ENCODE measurements around the gene HOXD12. TPM values are rescaled to one million over a fixed set of nuclear protein-coding genes. Genes with fewer than 3 reads are reported as not detected.

Gene HOXD12
- total RNA-seq, 4 donors from 2014 or later: 0.27 TPM; not detected in 3

DNA sequence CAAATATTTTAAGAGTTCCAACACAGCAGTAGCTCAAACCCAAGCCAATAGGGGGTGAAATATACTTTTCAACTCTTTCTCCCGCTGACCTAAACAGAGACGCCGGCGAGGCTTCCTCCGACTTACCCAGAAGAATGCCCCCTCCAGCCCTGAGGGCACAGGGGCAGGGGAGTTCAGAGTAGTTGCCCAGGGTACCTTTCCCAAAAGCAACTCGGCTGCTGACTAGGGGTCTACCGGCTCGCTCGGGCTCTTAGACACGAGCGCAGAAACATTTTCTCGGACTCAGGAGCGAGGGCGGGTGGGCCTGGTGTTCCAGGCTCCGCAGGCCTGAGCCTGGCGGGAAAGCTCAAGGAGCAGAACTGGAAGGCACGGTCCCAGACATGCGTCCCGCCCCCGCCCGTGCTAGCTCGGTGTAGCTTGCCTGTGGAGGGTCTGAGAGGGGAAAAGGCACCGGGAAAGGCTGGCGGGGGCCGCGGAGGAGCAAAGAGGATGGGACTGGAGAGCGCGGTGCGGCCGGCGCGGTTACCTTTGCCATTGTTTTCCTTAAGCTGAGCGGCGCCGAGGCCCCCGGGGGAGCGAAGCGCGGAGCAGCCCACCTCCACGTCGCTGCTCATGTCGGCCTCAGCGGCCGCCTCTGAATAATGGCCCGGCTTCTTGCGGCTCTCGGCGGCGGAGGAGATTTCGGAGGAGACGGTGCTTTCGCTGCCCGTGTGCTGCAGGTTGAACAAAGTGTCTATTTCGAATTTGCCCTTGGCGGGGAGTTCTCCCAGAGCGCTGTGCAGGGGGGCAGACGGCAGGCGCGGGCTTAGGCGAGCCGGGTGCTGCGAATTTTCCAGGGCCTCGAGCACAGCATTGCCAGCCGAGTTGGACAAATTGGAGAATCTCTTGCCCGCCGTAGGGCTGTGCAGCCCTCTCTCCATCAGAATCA is 16.5 kb upstream of the HOXD12 start:
- H3K4me3 ChIP-seq (ENCODE audit: low read depth, poor library complexity, severe bottlenecking): no peak overlapping the region
- intact Hi-C loops (cut with DNase I; ENCODE audit: low total_unique reads): no loop called here
- no peak for TF ChIP-seq POLR2A (IDR thresholded peaks at IDR 0.05)
- TF ChIP-seq, protein P1, sequence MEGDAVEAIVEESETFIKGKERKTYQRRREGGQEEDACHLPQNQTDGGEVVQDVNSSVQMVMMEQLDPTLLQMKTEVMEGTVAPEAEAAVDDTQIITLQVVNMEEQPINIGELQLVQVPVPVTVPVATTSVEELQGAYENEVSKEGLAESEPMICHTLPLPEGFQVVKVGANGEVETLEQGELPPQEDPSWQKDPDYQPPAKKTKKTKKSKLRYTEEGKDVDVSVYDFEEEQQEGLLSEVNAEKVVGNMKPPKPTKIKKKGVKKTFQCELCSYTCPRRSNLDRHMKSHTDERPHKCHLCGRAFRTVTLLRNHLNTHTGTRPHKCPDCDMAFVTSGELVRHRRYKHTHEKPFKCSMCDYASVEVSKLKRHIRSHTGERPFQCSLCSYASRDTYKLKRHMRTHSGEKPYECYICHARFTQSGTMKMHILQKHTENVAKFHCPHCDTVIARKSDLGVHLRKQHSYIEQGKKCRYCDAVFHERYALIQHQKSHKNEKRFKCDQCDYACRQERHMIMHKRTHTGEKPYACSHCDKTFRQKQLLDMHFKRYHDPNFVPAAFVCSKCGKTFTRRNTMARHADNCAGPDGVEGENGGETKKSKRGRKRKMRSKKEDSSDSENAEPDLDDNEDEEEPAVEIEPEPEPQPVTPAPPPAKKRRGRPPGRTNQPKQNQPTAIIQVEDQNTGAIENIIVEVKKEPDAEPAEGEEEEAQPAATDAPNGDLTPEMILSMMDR (IDR thresholded peaks at IDR 0.05): no peak
- WGBS, 2 donors: 6 to 11% methylated on average over 51 to 54 of the region's 66 CpGs
- peak in 1 of 2 donors; percentile 82 for DNase-seq (ENCODE audit: low spot score in 2 of 2)

DNA sequence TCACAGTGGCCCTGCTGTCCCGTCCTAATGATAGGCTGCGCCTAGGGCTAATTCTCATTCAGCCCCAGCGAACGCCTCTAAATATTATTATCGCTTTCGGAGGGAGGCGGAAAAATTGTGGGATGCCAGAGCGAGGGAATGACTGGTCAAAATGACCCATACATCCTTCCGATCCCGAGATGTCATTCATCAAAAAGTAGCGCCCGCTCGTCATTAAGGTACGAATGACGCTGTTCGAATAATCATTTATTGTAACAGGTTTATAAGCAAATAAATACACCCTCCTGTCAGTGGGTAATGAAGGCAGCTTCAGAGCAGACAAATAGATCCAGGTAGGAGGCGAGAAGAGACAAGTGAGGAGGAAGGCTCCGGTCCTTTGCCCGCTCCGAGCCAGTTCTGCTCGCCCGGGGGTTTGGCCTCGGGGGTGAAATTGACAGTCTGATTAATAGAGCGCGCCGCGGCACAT is 15.8 kb upstream of the HOXD12 start, which contains the start of gene EVX2:
EVX2 (minus strand) TSS at position 167 of the 466 bp plus-strand sequence. CDS start 186 bp downstream, outside the sequence.
- WGBS, 2 donors: 15 to 17% methylated on average over 27 of the region's 27 CpGs
- TF ChIP-seq, protein P1 (IDR thresholded peaks at IDR 0.05): no peak
- intact Hi-C loops (cut with DNase I; ENCODE audit: low total_unique reads): no loop called here
- no peak within 1 kb of the TSS for H3K4me3 ChIP-seq (ENCODE audit: low read depth, poor library complexity, severe bottlenecking)
- DNase-seq (ENCODE audit: low spot score in 2 of 2): peak in 1 of 2 donors; percentile 60

DNA sequence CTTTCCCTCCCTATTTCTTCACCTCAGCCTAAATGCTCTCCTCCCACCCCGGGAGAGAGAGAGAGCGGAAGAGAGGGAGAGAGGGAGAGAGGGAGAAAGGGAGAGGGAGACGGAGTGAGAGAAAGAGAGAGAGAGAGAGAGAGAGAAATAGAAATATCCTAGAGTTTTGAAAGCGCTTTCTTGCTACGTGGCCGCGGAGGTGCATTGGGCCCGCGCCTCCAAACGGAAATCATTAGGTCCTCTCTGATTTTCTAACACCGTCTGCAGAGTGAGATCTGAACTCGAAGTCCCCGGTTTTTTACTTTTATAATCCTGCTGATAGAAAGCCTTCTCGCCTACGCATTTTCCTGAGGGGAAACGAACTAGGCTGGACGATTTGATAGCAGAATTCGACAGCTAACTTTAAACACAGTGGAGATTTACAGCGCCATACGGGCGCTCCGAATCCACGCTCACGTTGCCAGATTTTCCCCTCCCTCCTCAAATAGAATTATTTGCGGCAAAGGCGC is 14.9 kb upstream of the HOXD12 start:
- intact Hi-C loops (cut with DNase I; ENCODE audit: low total_unique reads): loop anchor here (5.0 kb wide), 1 partner anchor 397 kb away; no protein-coding TSS in a partner anchor
- WGBS, 2 donors: 4 to 6% methylated on average over 26 of the region's 26 CpGs
- DNase-seq (ENCODE audit: low spot score in 2 of 2): peak in 1 of 2 donors; percentile 65
- H3K4me3 ChIP-seq (ENCODE audit: low read depth, poor library complexity, severe bottlenecking): no peak overlapping the region
- TF ChIP-seq, protein P1 (IDR thresholded peaks at IDR 0.05): no peak
- no peak for TF ChIP-seq POLR2A (IDR thresholded peaks at IDR 0.05)

DNA sequence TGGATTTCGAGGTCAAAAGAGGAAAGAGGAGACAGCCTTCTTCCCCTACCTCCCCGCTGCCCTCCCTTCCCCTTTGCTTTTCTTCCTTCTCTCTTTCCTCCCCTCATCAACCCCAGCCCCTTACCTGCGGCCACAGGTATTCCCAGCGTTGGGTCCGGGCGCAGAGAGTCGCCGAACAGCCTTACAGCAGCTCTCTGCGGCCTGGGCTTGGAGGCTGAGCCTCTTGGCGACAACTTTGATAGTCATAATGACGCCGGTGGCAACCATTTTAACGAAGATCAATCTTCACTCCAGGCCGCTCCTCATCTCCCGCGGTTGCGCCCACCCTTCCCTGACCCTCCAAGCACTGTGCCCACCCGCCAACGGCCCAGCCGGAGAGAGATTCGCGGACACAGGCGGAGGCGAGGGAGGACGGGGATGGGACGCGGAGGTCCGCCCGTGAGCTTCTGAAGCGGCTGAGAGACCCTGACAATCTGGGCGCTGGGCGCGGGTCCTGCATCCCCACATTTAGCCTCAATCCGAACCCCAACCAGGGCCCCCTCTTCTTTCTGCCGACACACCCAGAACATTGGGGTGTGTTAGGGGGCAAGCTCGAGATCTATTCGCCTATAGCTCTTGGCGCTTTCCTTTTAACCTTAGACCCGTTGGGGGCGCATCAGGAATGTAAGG is 14.3 kb upstream of the HOXD12 start:
- WGBS, 2 donors: 5 to 7% methylated on average over 40 of the region's 40 CpGs
- TF ChIP-seq, protein P1 (IDR thresholded peaks at IDR 0.05): no peak
- H3K4me3 ChIP-seq (ENCODE audit: low read depth, poor library complexity, severe bottlenecking): no peak overlapping the region
- intact Hi-C loops (cut with DNase I; ENCODE audit: low total_unique reads): loop anchor here (5.0 kb wide), 1 partner anchor 398 kb away; no protein-coding TSS in a partner anchor
- DNase-seq (ENCODE audit: low spot score in 2 of 2): peak in 1 of 2 donors; percentile 82

DNA sequence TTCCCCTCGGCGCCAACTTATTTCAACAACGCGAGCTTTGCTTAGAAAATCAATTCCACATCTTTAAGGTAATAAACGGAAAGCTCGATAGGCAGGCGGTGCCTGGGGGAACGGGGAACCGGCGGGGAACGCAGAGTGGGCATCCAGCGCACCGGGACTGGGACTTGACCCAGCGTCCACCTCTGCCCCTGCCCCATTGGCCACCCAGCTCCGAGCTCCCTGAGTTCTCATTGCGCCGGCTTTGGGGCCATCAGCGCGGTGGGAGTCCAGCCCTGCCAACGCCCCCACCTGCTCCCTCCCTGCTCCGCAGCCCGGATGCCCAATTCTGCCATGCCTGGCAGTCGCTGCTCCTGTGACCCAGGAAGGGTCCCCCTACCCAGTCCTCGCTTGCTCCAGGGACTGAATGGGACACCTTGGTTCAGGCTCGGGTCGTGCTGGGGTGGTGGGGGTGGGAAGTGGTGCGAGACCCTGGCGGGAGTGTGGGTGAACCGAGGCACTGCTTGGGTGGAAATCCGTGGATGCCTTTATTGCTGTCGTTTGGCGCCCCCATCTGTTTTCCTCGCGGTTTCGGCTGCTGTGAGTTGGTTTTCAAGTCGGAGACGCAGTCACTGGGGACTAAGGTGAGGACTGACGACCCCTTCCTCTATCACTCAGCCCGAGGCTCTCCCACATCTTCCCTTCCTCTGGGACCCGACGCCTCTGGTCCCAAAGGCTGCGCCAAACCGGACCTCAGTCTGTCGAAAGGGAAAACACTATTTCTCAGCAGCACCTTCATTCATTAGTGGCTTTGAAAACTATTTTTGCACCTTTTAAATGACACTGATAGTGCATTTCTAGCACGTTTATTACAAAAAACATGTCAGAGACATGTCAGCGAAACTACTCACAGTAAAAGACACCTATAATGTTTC is 13.5 kb upstream of the HOXD12 start:
- intact Hi-C loops (cut with DNase I; ENCODE audit: low total_unique reads): loop anchor here (5.0 kb wide), 1 partner anchor 399 kb away; no protein-coding TSS in a partner anchor
- peak in 1 of 2 donors; percentile 84 for DNase-seq (ENCODE audit: low spot score in 2 of 2)
- 5 to 6% methylated on average over 45 to 46 of the region's 46 CpGs for WGBS, 2 donors
- no peak overlapping the region for H3K4me3 ChIP-seq (ENCODE audit: low read depth, poor library complexity, severe bottlenecking)
- no peak for TF ChIP-seq POLR2A (IDR thresholded peaks at IDR 0.05)
- TF ChIP-seq, protein P1 (IDR thresholded peaks at IDR 0.05): no peak

Measured in lower leg skin (tissue), 4 donors.